GM06990 (cell line): ENCODE results near the gene EARS2.

Experiments
- DNase-seq: peaks from one replicate; pipeline ENCODE4 v3.0.0-alpha.2; 2011; ENCODE audit not compliant: insufficient read length; ENCODE audit errors: extremely low read depth
- H3K27me3 ChIP-seq: replicated peaks from 2 replicates; pipeline ENCODE4 v1.6.0; 2011; ENCODE audit warnings: low read length; ENCODE audit not compliant: control insufficient read depth, insufficient read depth
- H3K36me3 ChIP-seq: 2 replicates; pipeline ENCODE4 v1.5.1; 2011; ENCODE audit warnings: low read length; ENCODE audit not compliant: control insufficient read depth, insufficient read depth
- H3K4me3 ChIP-seq: replicated peaks from 2 replicates; pipeline ENCODE4 v1.5.1; 2011; ENCODE audit warnings: low read depth, mild to moderate bottlenecking, control low read depth, low read length
- TF ChIP-seq, protein P1 (sequence below): IDR thresholded peaks from 2 replicates; pipeline ENCODE4 v1.5.1; 2011; ENCODE audit warnings: low read length, control low read depth, mild to moderate bottlenecking, inconsistent platforms; ENCODE audit not compliant: insufficient read depth, poor library complexity, severe bottlenecking

The EARS2 gene

DNA sequence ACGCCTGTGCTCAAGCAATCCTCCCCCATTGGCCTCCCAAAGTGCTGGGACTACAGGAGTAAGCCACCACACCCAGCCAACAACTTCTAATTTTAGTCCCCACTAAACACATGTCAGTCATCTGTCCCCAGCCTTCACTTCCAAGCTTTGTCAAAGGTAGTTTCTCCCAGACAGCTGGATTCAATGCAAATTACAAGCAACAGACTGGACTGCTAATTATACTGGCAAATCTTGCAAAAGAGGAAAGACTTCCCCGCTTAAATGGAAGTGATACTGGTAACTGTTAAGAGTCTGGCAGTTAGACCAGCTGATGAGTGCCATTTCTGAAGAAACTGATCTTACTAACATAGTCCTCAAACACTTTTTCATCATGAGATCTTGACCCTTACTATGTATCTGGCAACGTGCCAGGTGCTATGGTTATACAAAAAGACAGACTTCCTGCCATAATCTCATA, 38.7 kb downstream of the EARS2 start:
- H3K36me3 ChIP-seq = peaks cover 14% of the 10 kb centered on the region
- H3K27me3 ChIP-seq = no peaks in the 10 kb centered on the region
- H3K4me3 ChIP-seq = no peak overlapping the region
- DNase-seq = peak; percentile 52
- TF ChIP-seq, protein P1, sequence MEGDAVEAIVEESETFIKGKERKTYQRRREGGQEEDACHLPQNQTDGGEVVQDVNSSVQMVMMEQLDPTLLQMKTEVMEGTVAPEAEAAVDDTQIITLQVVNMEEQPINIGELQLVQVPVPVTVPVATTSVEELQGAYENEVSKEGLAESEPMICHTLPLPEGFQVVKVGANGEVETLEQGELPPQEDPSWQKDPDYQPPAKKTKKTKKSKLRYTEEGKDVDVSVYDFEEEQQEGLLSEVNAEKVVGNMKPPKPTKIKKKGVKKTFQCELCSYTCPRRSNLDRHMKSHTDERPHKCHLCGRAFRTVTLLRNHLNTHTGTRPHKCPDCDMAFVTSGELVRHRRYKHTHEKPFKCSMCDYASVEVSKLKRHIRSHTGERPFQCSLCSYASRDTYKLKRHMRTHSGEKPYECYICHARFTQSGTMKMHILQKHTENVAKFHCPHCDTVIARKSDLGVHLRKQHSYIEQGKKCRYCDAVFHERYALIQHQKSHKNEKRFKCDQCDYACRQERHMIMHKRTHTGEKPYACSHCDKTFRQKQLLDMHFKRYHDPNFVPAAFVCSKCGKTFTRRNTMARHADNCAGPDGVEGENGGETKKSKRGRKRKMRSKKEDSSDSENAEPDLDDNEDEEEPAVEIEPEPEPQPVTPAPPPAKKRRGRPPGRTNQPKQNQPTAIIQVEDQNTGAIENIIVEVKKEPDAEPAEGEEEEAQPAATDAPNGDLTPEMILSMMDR = no peak

- DNase-seq = peak; percentile 39
- TF ChIP-seq, protein P1 = no peak
- Histone ChIP-seq H3K27me3 (no peaks in the 10 kb centered on the region), H3K4me3 (no peak overlapping the region), H3K36me3 (peaks cover 4% of the 10 kb centered on the region)
Measured at GRCh38 chr16:23516366-23517137, 40.6 kb downstream of the EARS2 start.

DNA sequence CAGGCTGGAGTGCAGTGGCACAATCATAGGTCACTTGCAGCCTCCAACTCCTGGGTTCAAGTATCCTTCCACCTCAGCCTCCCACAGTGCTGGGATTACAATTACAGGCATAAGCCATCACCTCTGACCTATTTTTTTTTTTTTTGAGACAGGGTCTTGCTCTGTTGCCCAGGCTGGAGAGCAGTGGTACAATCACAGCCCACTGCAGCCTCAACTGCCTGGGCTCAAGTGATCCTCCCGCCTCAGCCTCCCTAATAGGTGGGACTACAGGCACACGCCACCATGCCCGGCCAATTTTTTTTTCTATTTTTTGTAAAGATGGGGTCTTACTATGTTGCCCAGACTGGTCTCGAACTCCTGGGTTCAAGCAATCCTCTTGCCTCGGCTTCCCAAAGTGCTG, 41.3 kb downstream of the EARS2 start:
- Histone ChIP-seq H3K27me3 (no peaks in the 10 kb centered on the region), H3K4me3 (no peak overlapping the region), H3K36me3 (peaks cover 2% of the 10 kb centered on the region; the same call in 1 of the 2 replicates)
- DNase-seq = no peak
- TF ChIP-seq, protein P1 = no peak

DNA sequence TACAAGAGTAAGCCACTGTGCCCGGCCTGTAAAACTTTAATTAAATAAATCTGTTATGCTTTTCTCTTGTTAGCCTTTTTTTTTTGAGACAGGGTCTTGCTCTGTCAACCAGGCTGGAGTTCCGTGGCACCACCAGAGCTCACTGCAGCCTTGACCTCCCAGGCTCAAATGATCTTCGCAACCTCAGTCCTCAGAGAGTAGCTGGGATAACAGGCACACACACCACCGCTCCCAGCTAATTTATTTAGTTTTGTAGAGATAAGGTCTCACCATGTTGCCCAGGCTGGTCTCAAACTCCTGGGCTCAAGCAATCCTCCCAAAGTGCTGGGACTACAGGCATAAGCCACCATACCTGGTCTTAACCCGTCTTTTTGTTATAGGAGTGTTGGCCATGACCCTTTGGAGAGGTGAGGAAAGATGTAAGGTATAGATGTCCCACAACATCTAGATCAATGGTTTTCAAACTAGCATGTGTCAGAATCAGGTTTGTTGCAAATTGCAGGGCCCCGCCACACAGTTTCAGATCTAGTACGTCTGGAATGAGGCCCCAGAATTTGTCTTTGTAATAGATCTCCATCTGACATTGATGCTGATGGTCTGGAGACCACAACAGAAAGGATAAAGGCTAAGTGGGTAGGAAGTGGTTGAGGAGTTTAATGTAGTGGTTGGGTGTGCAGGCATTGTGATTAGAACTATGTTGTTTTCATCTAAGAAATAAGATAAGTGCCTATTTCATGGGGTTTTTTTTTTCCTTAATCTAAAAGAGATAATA, 42.6 kb downstream of the EARS2 start:
- no peak for DNase-seq
- TF ChIP-seq, protein P1 = no peak
- peaks cover 2% of the 10 kb centered on the region; the same call in 1 of the 2 replicates for H3K36me3 ChIP-seq
- H3K4me3 ChIP-seq = no peak overlapping the region
- H3K27me3 ChIP-seq = no peaks in the 10 kb centered on the region

DNA sequence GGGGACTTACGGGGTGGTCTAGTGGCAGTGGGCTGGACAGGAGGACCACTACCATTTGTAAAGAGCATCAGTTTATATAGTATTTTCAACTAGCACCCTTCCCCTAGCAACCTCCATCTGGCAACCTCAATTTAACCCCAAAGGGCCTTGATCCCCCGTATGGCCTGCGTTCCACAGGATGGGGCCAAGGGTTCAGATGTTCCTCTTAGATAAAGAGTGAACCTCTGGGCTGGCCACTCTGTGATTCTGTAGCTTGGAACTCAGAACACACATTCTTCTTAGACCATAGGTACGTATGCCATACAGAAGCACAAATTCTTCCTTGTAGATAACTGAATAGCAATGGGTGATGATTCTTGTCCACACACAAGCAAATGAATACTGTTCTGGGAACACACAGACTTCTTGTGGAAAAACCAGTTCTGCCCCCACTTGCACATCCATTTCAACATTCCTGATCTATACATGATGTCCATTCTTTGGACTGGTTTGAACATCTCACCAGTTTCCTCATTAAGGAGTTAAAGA, 44.9 kb downstream of the EARS2 start:
- TF ChIP-seq, protein P1 = no peak
- Histone ChIP-seq H3K27me3 (no peaks in the 10 kb centered on the region), H3K4me3 (no peak overlapping the region), H3K36me3 (peaks cover 2% of the 10 kb centered on the region; the same call in 1 of the 2 replicates)
- DNase-seq = no peak
